Endothelial cell of hepatic sinusoid (primary cell): ENCODE results near the gene HERC2.
"Not testable (repeated sequence)": the region's sequence is repeated elsewhere in the genome, so short reads cannot be mapped to it uniquely, and the experiment has no call there.

Experiments
- in situ Hi-C: cut with HindIII; loops from 2 replicates; pipeline ENCODE4 v1.10.0; 2017; ENCODE audit warnings: low sequenced_read_pairs

HERC2 gene

GRCh38 chr15:28322129-28322588, at the start of gene HERC2:
Gene HERC2 (minus strand): TSS chr15:28322179. CDS start chr15:28321433, 746 bp downstream.
- in situ Hi-C loops = not testable (repeated sequence)

- in situ Hi-C loops = not testable (repeated sequence)
Observed at GRCh38 chr15:28365502-28365901, 43.5 kb upstream of the HERC2 start.

- in situ Hi-C loops = not testable (repeated sequence)
Observed at GRCh38 chr15:28357984-28358383, 36.0 kb upstream of the HERC2 start, which contains the start of gene GOLGA6L24. Gene GOLGA6L24 (minus strand): TSS chr15:28358084. CDS start chr15:28358023, 61 bp downstream.

GRCh38 chr15:28321358-28322078, 461 bp downstream of the HERC2 start:
- in situ Hi-C loops = not testable (repeated sequence)

GRCh38 chr15:28319725-28320124, 2.3 kb downstream of the HERC2 start:
- in situ Hi-C loops = not testable (repeated sequence)

GRCh38 chr15:28318828-28319227, 3.2 kb downstream of the HERC2 start:
- in situ Hi-C loops = not testable (repeated sequence)

- in situ Hi-C loops = not testable (repeated sequence)
Observed at GRCh38 chr15:28318122-28318521, 3.9 kb downstream of the HERC2 start.

- in situ Hi-C loops = not testable (repeated sequence)
Observed at GRCh38 chr15:28316958-28317357, 5.0 kb downstream of the HERC2 start.

GRCh38 chr15:28310454-28310853, 11.5 kb downstream of the HERC2 start:
- in situ Hi-C loops = not testable (repeated sequence)

- in situ Hi-C loops = not testable (repeated sequence)
Observed at GRCh38 chr15:28308718-28309117, 13.3 kb downstream of the HERC2 start.

- in situ Hi-C loops = not testable (repeated sequence)
Observed at GRCh38 chr15:28305700-28306099, 16.3 kb downstream of the HERC2 start.

GRCh38 chr15:28297434-28297833, 24.5 kb downstream of the HERC2 start:
- in situ Hi-C loops = not testable (repeated sequence)

GRCh38 chr15:28296814-28297213, 25.2 kb downstream of the HERC2 start:
- in situ Hi-C loops = not testable (repeated sequence)

GRCh38 chr15:28295009-28295563, 26.9 kb downstream of the HERC2 start:
- in situ Hi-C loops = not testable (repeated sequence)

- in situ Hi-C loops = not testable (repeated sequence)
Observed at GRCh38 chr15:28294560-28294959, 27.4 kb downstream of the HERC2 start.

- in situ Hi-C loops = no loop called here
Observed at GRCh38 chr15:28289694-28290463, 32.1 kb downstream of the HERC2 start.

GRCh38 chr15:28288830-28289693, 32.9 kb downstream of the HERC2 start:
- in situ Hi-C loops = not testable (repeated sequence)

GRCh38 chr15:28286659-28287058, 35.3 kb downstream of the HERC2 start:
- in situ Hi-C loops = not testable (repeated sequence)

- in situ Hi-C loops = no loop called here
Observed at GRCh38 chr15:28286031-28286430, 35.9 kb downstream of the HERC2 start.

- in situ Hi-C loops = no loop called here
Observed at GRCh38 chr15:28281876-28282275, 40.1 kb downstream of the HERC2 start.

GRCh38 chr15:28274635-28275034, 47.3 kb downstream of the HERC2 start:
- in situ Hi-C loops = no loop called here
